Large intestine (tissue), 3 donors: ENCODE data around the gene PHETA2. TPM values are rescaled to one million over a fixed set of nuclear protein-coding genes. Genes with fewer than 3 reads are reported as not detected.
"Not testable (repeated sequence)": the region's sequence is repeated elsewhere in the genome, so short reads cannot be mapped to it uniquely, and the experiment has no call there.

ENCODE experiments used
- DNase-seq, 2 donors: peaks; one replicate each; pipeline versions ENCODE4 v3.0.0 to v3.0.0-alpha.2; 2013
- H3K27ac ChIP-seq: one replicate; pipeline ENCODE4 v1.5.1; 2013; ENCODE audit warnings: low read length
- H3K27me3 ChIP-seq: 2 replicates; pipeline ENCODE4 v1.6.1; 2013; ENCODE audit warnings: low read length; ENCODE audit not compliant: control insufficient read depth, insufficient read depth
- H3K36me3 ChIP-seq: 2 replicates; pipeline ENCODE4 v1.6.1; 2013; ENCODE audit warnings: low read length; ENCODE audit not compliant: control insufficient read depth, insufficient read depth
- H3K4me1 ChIP-seq: one replicate; pipeline ENCODE4 v1.6.1; 2013; ENCODE audit warnings: low read length; ENCODE audit not compliant: control insufficient read depth, insufficient read depth
- H3K4me3 ChIP-seq: one replicate; pipeline ENCODE4 v1.5.1; 2013; ENCODE audit warnings: low read length
- H3K9me3 ChIP-seq: one replicate; pipeline ENCODE4 v1.6.1; 2013; ENCODE audit warnings: mild to moderate bottlenecking, low read depth, low read length, moderate library complexity; ENCODE audit not compliant: control insufficient read depth
- WGBS: methylation state at CpG from one replicate; pipeline ENCODE4 v1.1.5; 2013; ENCODE audit warnings: low lambda C conversion rate; ENCODE audit not compliant: insufficient coverage; 5-methylcytosine and 5-hydroxymethylcytosine counted together
- polyA plus RNA-seq: library from polyadenylated mRNA; unstranded; fragments of 120-200 nt; gene quantifications from one replicate; pipeline ENCODE4 v1.2.1, GENCODE V29; 2013

PHETA2 gene
- polyA plus RNA-seq, 1 donor: 10.7 TPM

GRCh38 chr22:42128007-42128406 is 54.0 kb downstream of the PHETA2 start:
- H3K36me3 ChIP-seq, H3K4me3 ChIP-seq, H3K27me3 ChIP-seq, H3K27ac ChIP-seq, DNase-seq, H3K4me1 ChIP-seq: not testable (repeated sequence)
- peaks cover 15% of the 10 kb centered on the region for H3K9me3 ChIP-seq
- WGBS: no CpG with 5 or more reads among the region's 13 CpGs

Other genes starting within 250 kb of the PHETA2 start
- 73.5 TPM for gene SREBF2, start 241.1 kb upstream of the PHETA2 start, polyA plus RNA-seq
- gene SHISA8, start 159.2 kb upstream of the PHETA2 start, polyA plus RNA-seq: 0.10 TPM
- 2.3 TPM for gene TNFRSF13C, start 147.4 kb upstream of the PHETA2 start, polyA plus RNA-seq
- 11.6 TPM for gene CENPM, start 127.1 kb upstream of the PHETA2 start, polyA plus RNA-seq
- 5.1 TPM for gene SEPTIN3, start 104.8 kb upstream of the PHETA2 start, polyA plus RNA-seq
- 1.5 TPM for gene WBP2NL, start 75.5 kb upstream of the PHETA2 start, polyA plus RNA-seq
- 26.9 TPM for gene NAGA, start 3.4 kb upstream of the PHETA2 start, polyA plus RNA-seq
- gene SMDT1, start 5.5 kb downstream of the PHETA2 start, polyA plus RNA-seq: 93.7 TPM
- 71.1 TPM for gene NDUFA6, start 16.5 kb downstream of the PHETA2 start, polyA plus RNA-seq
- gene CYP2D6, start 56.6 kb downstream of the PHETA2 start, polyA plus RNA-seq: 6.5 TPM
- gene TCF20, start 196.4 kb downstream of the PHETA2 start, polyA plus RNA-seq: 30.5 TPM